Endodermal cell (in vitro differentiated cells): ENCODE results near the gene BAHCC1. TPM values are rescaled to one million over a fixed set of nuclear protein-coding genes. Genes with fewer than 3 reads are reported as not detected.
A peak's percentile ranks its signal among the peaks of the same experiment; 100 is the strongest.

Experiments used
- DNase-seq: peaks from one replicate; pipeline ENCODE4 v3.0.0-alpha.2; 2017
- H3K27ac ChIP-seq: 2 replicates; pipeline ENCODE4 v1.5.1; 2013; ENCODE audit warnings: mild to moderate bottlenecking, low read depth, low read length, moderate library complexity
- H3K27me3 ChIP-seq: 2 replicates; pipeline ENCODE4 v1.6.1; 2013; ENCODE audit warnings: mild to moderate bottlenecking, low read length, moderate library complexity; ENCODE audit not compliant: insufficient read depth, control insufficient read depth, poor library complexity, severe bottlenecking
- H3K36me3 ChIP-seq: 2 replicates; pipeline ENCODE4 v1.7.0; 2013; ENCODE audit warnings: mild to moderate bottlenecking, low read length, moderate library complexity; ENCODE audit not compliant: control insufficient read depth, insufficient read depth
- H3K4me1 ChIP-seq: one replicate; pipeline ENCODE4 v1.7.0; 2013; ENCODE audit warnings: low read length; ENCODE audit not compliant: control insufficient read depth, insufficient read depth
- H3K4me3 ChIP-seq: 2 replicates; pipeline ENCODE4 v1.5.1; 2013; ENCODE audit warnings: mild to moderate bottlenecking, low read length, moderate library complexity
- H3K9ac ChIP-seq: 2 replicates; pipeline ENCODE4 v1.6.1; 2013; ENCODE audit warnings: mild to moderate bottlenecking, low read length, moderate library complexity; ENCODE audit not compliant: poor library complexity, severe bottlenecking; ENCODE audit errors: extremely low read depth
- H3K9me3 ChIP-seq: 2 replicates; pipeline ENCODE4 v1.6.1; 2013; ENCODE audit warnings: mild to moderate bottlenecking, low read length, moderate library complexity; ENCODE audit not compliant: control insufficient read depth
- H3K27ac Mint-ChIP-seq: 2 replicates; pipeline ENCODE4 v1.8.0; 2020; ENCODE audit warnings: mixed read lengths
- H3K27me3 Mint-ChIP-seq: 2 replicates; pipeline ENCODE4 v1.8.0; 2021; ENCODE audit warnings: mild to moderate bottlenecking, mixed read lengths; ENCODE audit not compliant: insufficient read depth
- H3K36me3 Mint-ChIP-seq: 2 replicates; pipeline ENCODE4 v1.8.0; 2020; ENCODE audit warnings: low read depth, mixed read lengths
- H3K4me1 Mint-ChIP-seq: 2 replicates; pipeline ENCODE4 v1.8.0; 2020; ENCODE audit warnings: mixed read lengths
- H3K4me3 Mint-ChIP-seq: 2 replicates; pipeline ENCODE4 v1.8.0; 2020; ENCODE audit warnings: mild to moderate bottlenecking, moderate library complexity, mixed read lengths
- H3K9me3 Mint-ChIP-seq: 2 replicates; pipeline ENCODE4 v1.8.0; 2020; ENCODE audit warnings: mild to moderate bottlenecking, mixed read lengths
- WGBS, 2 experiments: methylation state at CpG; one replicate each; pipeline versions ENCODE4 v1.1.5 to v1.1.7; 2013; ENCODE audit warnings: missing lambda C conversion rate in 2 of 2, mixed read lengths in 1 of 2; ENCODE audit not compliant: insufficient coverage in 1 of 2, insufficient read length in 1 of 2; 5-methylcytosine and 5-hydroxymethylcytosine counted together
- total RNA-seq, 2 donors: library from RNA; stranded (reverse); fragmentation: NEBNext Ultra II Directional in 1 of 2; extraction: Animal tissue kit (Norgen Biotek cat#: 25700) in 1 of 2; gene quantifications; 2 replicates in 1 of 2; 3 replicates in 1 of 2; pipeline ENCODE4 v1.2.1, GENCODE V29; 2021
- TF ChIP-seq, protein P1 (sequence below): fragments of 200-600 bp; sonication (generic); conservative IDR thresholded peaks from 2 replicates; pipeline ENCODE4 v1.5.0; 2021; ENCODE audit warnings: antibody characterized with exemption, mild to moderate bottlenecking

The BAHCC1 gene
- total RNA-seq, 2 donors from 2014 or later = 63.9 to 78.1 TPM

DNA sequence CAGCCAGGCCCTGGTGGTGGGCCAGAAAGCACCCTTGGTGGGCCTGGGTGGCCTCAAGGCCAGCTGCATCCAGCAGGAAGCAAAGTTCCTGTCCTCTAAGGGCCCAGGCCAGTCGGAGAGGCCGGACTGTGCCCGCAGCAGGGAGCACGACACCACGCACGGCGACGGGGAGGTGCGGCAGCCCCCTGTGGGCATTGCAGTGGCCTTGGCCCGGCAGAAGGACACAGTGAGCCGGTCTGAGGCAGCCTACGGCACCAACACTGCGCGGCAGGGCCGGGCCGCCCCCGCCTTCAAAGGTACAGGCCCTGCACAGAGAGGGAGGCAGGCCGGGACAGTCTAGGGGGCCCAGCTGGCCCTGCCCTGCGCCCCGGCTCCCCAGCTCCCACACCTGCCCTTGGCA lies 48.0 kb downstream of the BAHCC1 start:
- no peaks in the 10 kb centered on the region for H3K27me3 ChIP-seq
- no peak overlapping the region for H3K9ac ChIP-seq
- H3K9me3 Mint-ChIP-seq = no peaks in the 10 kb centered on the region
- no peaks in the 10 kb centered on the region for H3K4me1 ChIP-seq
- DNase-seq = no peak
- H3K27ac Mint-ChIP-seq = no peak overlapping the region
- no peaks in the 10 kb centered on the region for H3K36me3 ChIP-seq
- H3K27ac ChIP-seq = no peak overlapping the region
- H3K4me1 Mint-ChIP-seq = peaks cover 1% of the 10 kb centered on the region
- H3K4me3 Mint-ChIP-seq = no peak overlapping the region
- WGBS, 2 experiments = 96 to 98% methylated on average over 12 to 20 of the region's 20 CpGs
- no peak overlapping the region for H3K4me3 ChIP-seq
- TF ChIP-seq, protein P1, sequence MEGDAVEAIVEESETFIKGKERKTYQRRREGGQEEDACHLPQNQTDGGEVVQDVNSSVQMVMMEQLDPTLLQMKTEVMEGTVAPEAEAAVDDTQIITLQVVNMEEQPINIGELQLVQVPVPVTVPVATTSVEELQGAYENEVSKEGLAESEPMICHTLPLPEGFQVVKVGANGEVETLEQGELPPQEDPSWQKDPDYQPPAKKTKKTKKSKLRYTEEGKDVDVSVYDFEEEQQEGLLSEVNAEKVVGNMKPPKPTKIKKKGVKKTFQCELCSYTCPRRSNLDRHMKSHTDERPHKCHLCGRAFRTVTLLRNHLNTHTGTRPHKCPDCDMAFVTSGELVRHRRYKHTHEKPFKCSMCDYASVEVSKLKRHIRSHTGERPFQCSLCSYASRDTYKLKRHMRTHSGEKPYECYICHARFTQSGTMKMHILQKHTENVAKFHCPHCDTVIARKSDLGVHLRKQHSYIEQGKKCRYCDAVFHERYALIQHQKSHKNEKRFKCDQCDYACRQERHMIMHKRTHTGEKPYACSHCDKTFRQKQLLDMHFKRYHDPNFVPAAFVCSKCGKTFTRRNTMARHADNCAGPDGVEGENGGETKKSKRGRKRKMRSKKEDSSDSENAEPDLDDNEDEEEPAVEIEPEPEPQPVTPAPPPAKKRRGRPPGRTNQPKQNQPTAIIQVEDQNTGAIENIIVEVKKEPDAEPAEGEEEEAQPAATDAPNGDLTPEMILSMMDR = no peak
- no peaks in the 10 kb centered on the region for H3K9me3 ChIP-seq
- no peaks in the 10 kb centered on the region for H3K27me3 Mint-ChIP-seq
- peaks cover 11% of the 10 kb centered on the region for H3K36me3 Mint-ChIP-seq

DNA sequence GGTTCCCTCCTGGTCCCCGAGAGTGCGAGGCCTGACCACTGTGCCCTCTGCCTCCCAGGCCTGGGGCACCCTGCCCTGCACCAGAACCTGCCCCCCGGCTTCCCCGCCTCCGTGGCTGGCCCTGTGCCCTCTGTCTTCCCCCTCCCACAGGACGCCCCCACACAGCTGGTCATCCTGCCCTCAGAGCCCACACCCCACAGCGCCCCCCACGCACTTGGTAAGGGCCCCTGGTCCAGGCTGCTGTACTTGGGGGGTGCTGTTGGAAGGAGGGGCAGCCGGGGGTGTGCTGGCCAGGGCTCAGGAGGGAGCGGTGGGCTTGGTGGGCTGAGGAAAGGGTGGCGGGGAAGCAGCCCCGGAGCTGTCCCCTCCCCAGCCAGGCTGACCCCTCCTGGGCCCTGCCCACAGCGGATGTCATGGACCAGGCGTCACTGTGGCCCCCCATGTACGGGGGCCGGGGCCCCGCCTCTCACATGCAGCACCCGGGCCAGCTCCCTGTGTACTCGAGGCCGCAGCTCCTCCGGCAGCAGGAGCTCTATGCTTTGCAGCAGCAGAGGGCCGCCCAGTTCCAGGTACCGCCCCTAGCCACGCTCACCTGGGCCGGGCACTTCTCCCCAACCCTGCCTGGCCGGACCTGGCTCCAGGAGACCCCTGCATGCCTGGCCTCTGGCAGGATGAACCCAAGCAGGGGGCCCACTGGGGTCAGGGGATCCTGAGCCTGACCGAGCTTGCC lies 49.5 kb downstream of the BAHCC1 start:
- Mint-ChIP-seq H3K9me3 (no peaks in the 10 kb centered on the region), H3K27ac (no peak overlapping the region), H3K36me3 (peaks cover 11% of the 10 kb centered on the region), H3K4me1 (peaks cover 1% of the 10 kb centered on the region), H3K27me3 (no peaks in the 10 kb centered on the region), H3K4me3 (no peak overlapping the region)
- Histone ChIP-seq H3K9me3 (no peaks in the 10 kb centered on the region), H3K36me3 (no peaks in the 10 kb centered on the region), H3K4me1 (no peaks in the 10 kb centered on the region), H3K27me3 (no peaks in the 10 kb centered on the region), H3K9ac (no peak overlapping the region), H3K27ac (no peak overlapping the region), H3K4me3 (no peak overlapping the region)
- no peak for DNase-seq
- WGBS, 2 experiments = 91 to 92% methylated on average over 16 to 27 of the region's 27 CpGs
- TF ChIP-seq, protein P1 = no peak

DNA sequence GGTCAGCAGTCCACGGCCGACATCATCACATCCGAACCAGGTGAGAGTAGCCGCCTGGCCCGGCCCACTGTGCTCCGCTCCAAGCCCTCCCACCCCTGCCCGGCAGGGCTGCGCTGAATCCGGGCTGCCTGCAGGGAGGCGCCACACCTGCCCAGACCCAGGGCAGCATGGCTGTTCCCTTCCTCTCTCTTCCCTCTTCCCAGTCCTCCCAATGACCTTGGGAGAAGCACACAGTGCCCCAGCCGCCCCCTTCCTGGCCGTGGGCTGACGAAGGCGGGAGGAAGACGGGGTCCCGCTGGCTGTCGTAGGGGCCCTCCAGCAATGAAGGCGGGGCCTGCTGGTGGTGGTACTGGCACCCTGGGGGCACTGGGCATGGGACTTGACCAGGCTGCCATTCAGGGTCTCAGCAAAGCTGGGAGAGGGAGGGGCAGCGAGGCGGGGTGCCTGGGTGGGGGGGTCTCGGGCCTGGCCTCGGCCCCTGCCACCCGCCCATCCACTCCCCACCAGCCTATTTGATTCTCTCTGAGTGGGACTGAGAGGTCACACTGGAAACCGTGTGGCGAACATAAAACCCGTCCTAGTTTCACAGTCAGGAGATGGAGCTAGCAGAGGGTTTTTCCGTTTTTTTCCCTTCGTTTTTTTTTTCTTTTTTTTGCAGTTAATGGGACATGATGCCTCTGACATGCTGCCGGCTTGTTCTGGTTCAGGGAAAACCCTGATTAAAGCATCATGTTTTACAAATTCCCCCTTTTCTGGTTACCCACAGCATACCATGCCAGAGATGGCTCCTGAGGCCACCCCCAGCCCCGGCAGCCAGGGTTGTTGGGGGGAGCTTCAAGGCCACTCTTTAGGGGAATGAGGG lies 50.6 kb downstream of the BAHCC1 start:
- peak; percentile 76 for DNase-seq
- WGBS, 2 experiments = 93 to 95% methylated on average over 13 to 30 of the region's 30 CpGs
- no peak overlapping the region for H3K27ac Mint-ChIP-seq
- H3K36me3 Mint-ChIP-seq = peaks cover 10% of the 10 kb centered on the region
- no peaks in the 10 kb centered on the region for H3K27me3 Mint-ChIP-seq
- Histone ChIP-seq H3K27ac (no peak overlapping the region), H3K9me3 (no peaks in the 10 kb centered on the region), H3K36me3 (no peaks in the 10 kb centered on the region), H3K27me3 (no peaks in the 10 kb centered on the region), H3K4me3 (no peak overlapping the region), H3K9ac (no peak overlapping the region), H3K4me1 (no peaks in the 10 kb centered on the region)
- no peaks in the 10 kb centered on the region for H3K4me1 Mint-ChIP-seq
- H3K4me3 Mint-ChIP-seq = no peak overlapping the region
- TF ChIP-seq, protein P1 = peak; percentile 36
- H3K9me3 Mint-ChIP-seq = no peaks in the 10 kb centered on the region
